Measurements from ENCODE around the gene PCBP3.

DNA sequence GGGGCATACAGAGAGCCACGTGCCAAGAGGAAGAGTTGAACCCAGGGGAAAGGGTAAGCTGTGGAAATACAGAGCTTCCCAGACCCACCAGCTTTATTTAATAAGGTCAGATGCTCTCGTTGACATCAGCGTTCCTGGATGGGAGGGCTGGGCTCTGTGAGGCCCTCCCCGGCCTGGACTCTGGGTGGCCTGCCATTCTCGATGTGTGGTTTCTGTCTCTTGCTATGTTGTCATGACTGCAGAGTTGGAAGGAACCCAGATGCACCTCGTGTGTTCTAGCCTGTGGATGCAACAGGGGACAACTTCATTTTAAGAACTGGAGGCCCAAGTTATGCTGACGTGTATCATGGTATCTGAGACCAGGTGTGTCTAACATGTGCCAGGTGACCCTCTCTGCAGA lies 101.7 kb downstream of the PCBP3 start:
- TF ChIP-seq, protein P1, sequence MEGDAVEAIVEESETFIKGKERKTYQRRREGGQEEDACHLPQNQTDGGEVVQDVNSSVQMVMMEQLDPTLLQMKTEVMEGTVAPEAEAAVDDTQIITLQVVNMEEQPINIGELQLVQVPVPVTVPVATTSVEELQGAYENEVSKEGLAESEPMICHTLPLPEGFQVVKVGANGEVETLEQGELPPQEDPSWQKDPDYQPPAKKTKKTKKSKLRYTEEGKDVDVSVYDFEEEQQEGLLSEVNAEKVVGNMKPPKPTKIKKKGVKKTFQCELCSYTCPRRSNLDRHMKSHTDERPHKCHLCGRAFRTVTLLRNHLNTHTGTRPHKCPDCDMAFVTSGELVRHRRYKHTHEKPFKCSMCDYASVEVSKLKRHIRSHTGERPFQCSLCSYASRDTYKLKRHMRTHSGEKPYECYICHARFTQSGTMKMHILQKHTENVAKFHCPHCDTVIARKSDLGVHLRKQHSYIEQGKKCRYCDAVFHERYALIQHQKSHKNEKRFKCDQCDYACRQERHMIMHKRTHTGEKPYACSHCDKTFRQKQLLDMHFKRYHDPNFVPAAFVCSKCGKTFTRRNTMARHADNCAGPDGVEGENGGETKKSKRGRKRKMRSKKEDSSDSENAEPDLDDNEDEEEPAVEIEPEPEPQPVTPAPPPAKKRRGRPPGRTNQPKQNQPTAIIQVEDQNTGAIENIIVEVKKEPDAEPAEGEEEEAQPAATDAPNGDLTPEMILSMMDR (IDR thresholded peaks at IDR 0.05; ENCODE audit: low read length): no peak
- TF ChIP-seq EZH2 (optimal IDR thresholded peaks at IDR 0.05; ENCODE audit: low read depth, low read length): no peak
- TF ChIP-seq EZH2phosphoT487 (IDR thresholded peaks at IDR 0.05; ENCODE audit: low read length): no peak

All from MM.1S (cell line).